Small intestine (tissue), 7 donors: Measurements from ENCODE around the gene ATG9B. TPM values are rescaled to one million over a fixed set of nuclear protein-coding genes. Genes with fewer than 3 reads are reported as not detected.

Source experiments
- DNase-seq, 2 donors: peaks; one replicate each; pipeline versions ENCODE4 v3.0.0 to v3.0.0-alpha.2; 2013
- FAIRE-seq: peaks from 2 replicates; lab custom pipeline; 2012; peaks lifted over from hg19 to GRCh38; lab: Jason Lieb, UNC
- H3K27ac ChIP-seq, 3 donors: one replicate each; pipeline ENCODE4 v1.5.1; 2013; ENCODE audit warnings: low read length in 2 of 3, mild to moderate bottlenecking in 2 of 3, control low read depth in 1 of 3, inconsistent platforms in 1 of 3, low read depth in 1 of 3, moderate library complexity in 1 of 3
- H3K27me3 ChIP-seq, 3 donors: one replicate each; pipeline ENCODE4 v1.6.1; 2013; ENCODE audit warnings: low read length in 3 of 3, inconsistent platforms in 1 of 3; ENCODE audit not compliant: control insufficient read depth in 3 of 3, insufficient read depth in 3 of 3
- H3K36me3 ChIP-seq, 3 donors: one replicate each; pipeline ENCODE4 v1.6.1; 2013; ENCODE audit warnings: low read length in 3 of 3, inconsistent platforms in 1 of 3, low read depth in 1 of 3, mild to moderate bottlenecking in 1 of 3, moderate library complexity in 1 of 3; ENCODE audit not compliant: control insufficient read depth in 3 of 3, insufficient read depth in 2 of 3
- H3K4me1 ChIP-seq, 3 donors: one replicate each; pipeline ENCODE4 v1.6.1; 2013; ENCODE audit warnings: low read length in 2 of 3, inconsistent platforms in 1 of 3, low read depth in 1 of 3, mild to moderate bottlenecking in 1 of 3, moderate library complexity in 1 of 3; ENCODE audit not compliant: control insufficient read depth in 3 of 3, insufficient read depth in 2 of 3
- H3K4me3 ChIP-seq, 3 donors: one replicate each; pipeline ENCODE4 v1.5.1; 2013; ENCODE audit warnings: low read length in 3 of 3, control low read depth in 1 of 3, inconsistent platforms in 1 of 3, low read depth in 1 of 3, mild to moderate bottlenecking in 1 of 3, moderate library complexity in 1 of 3
- H3K9me3 ChIP-seq, 2 donors: one replicate each; pipeline ENCODE4 v1.6.1; 2013; ENCODE audit warnings: low read depth in 1 of 2, low read length in 1 of 2; ENCODE audit not compliant: control insufficient read depth in 2 of 2, insufficient read depth in 1 of 2
- WGBS, 3 donors: extraction: QIAGEN DNeasy Blood & Tissue Kit; methylation state at CpG; one replicate each; pipeline ENCODE4 v1.1.7; 2013; 5-methylcytosine and 5-hydroxymethylcytosine counted together
- polyA plus RNA-seq, 4 donors: library from polyadenylated mRNA; stranded (reverse) in 3 of 4; unstranded in 1 of 4; fragments of 200-250 nt in 3 of 4; fragments of 120-200 nt in 1 of 4; gene quantifications; one replicate each; pipeline versions ENCODE4 v1.2.1 to v1.2.3, GENCODE V29; 2013
- donor health status: healthy with polysubstance abuse.
- donor health status: control.
- donor health status: control.
- donor health status: Bipolar disorder and iron deficiency.
- donor health status: healthy.

The ATG9B gene
- polyA plus RNA-seq, 4 donors, result 0.22 to 1.6 (median 0.77) TPM

GRCh38 chr7:150972023-150972468, 52.2 kb downstream of the ATG9B start:
- no peak overlapping the region for H3K4me3 ChIP-seq
- peaks cover 0 to 16% (median 3%) of the 10 kb centered on the region in 3 donors for H3K27me3 ChIP-seq
- 46 to 50% (median 47%) methylated on average over 12 of the region's 12 CpGs for WGBS, 3 donors
- peaks cover 0 to 60% (median 4%) of the 10 kb centered on the region in 3 donors for H3K4me1 ChIP-seq
- peaks cover 0 to 4% (median 0%) of the 10 kb centered on the region in 3 donors for H3K36me3 ChIP-seq
- H3K27ac ChIP-seq, result peak overlapping the region in 2 of 3 donors; percentile 48 to 76
- peak in 1 of 2 donors; percentile 72 for DNase-seq
- FAIRE-seq, result no peak
- no peaks in the 10 kb centered on the region for H3K9me3 ChIP-seq

GRCh38 chr7:150971242-150972022, 52.9 kb downstream of the ATG9B start:
- FAIRE-seq, result no peak
- H3K4me3 ChIP-seq, result no peak overlapping the region
- H3K4me1 ChIP-seq, result peaks cover 0 to 55% (median 4%) of the 10 kb centered on the region in 3 donors
- DNase-seq, result peak; percentile 24 to 46
- peaks cover 0 to 4% (median 0%) of the 10 kb centered on the region in 3 donors for H3K36me3 ChIP-seq
- H3K9me3 ChIP-seq, result no peaks in the 10 kb centered on the region
- WGBS, 3 donors, result 25 to 50% (median 29%) methylated on average over 14 to 16 of the region's 16 CpGs
- H3K27ac ChIP-seq, result peak overlapping the region in 2 of 3 donors; percentile 48 to 76
- H3K27me3 ChIP-seq, result peaks cover 0 to 10% (median 2%) of the 10 kb centered on the region in 3 donors

- H3K36me3 ChIP-seq, result peaks cover 0 to 4% (median 0%) of the 10 kb centered on the region in 3 donors
- H3K4me3 ChIP-seq, result no peak overlapping the region
- WGBS, 3 donors, result 76 to 84% (median 76%) methylated on average over 11 of the region's 11 CpGs
- FAIRE-seq, result no peak
- no peak for DNase-seq
- no peak overlapping the region for H3K27ac ChIP-seq
- no peaks in the 10 kb centered on the region for H3K9me3 ChIP-seq
- H3K27me3 ChIP-seq, result peaks cover 0 to 6% (median 0%) of the 10 kb centered on the region in 3 donors
- H3K4me1 ChIP-seq, result peaks cover 0 to 45% (median 2%) of the 10 kb centered on the region in 3 donors
Observed at GRCh38 chr7:150970424-150970823, 53.9 kb downstream of the ATG9B start.

- FAIRE-seq, result no peak
Observed at GRCh38 chr7:150969475-150969874, 54.8 kb downstream of the ATG9B start.

GRCh38 chr7:150968734-150969372, 55.4 kb downstream of the ATG9B start:
- no peak for DNase-seq
- peaks cover 0 to 5% (median 0%) of the 10 kb centered on the region in 3 donors for H3K27me3 ChIP-seq

More at GRCh38 chr7:150969475-150969874, 54.8 kb downstream of the ATG9B start:
- 82 to 87% (median 83%) methylated on average over 7 of the region's 7 CpGs for WGBS, 3 donors
- peaks cover 0 to 3% (median 0%) of the 10 kb centered on the region in 3 donors for H3K27me3 ChIP-seq
- peaks cover 0 to 6% (median 0%) of the 10 kb centered on the region in 3 donors for H3K36me3 ChIP-seq
- no peak overlapping the region for H3K27ac ChIP-seq
- no peaks in the 10 kb centered on the region for H3K9me3 ChIP-seq
- peaks cover 0 to 38% (median 0%) of the 10 kb centered on the region in 3 donors for H3K4me1 ChIP-seq
- DNase-seq, result no peak
- H3K4me3 ChIP-seq, result no peak overlapping the region

GRCh38 chr7:150968056-150968733, 56.1 kb downstream of the ATG9B start:
- no peak overlapping the region for H3K27ac ChIP-seq
- H3K36me3 ChIP-seq, result peaks cover 0 to 2% (median 0%) of the 10 kb centered on the region in 3 donors
- FAIRE-seq, result no peak
- no peaks in the 10 kb centered on the region for H3K9me3 ChIP-seq
- no peak for DNase-seq
- peaks cover 0 to 27% (median 0%) of the 10 kb centered on the region in 3 donors for H3K4me1 ChIP-seq
- H3K4me3 ChIP-seq, result no peak overlapping the region
- WGBS, 3 donors, result 83 to 89% (median 86%) methylated on average over 15 of the region's 15 CpGs
- peaks cover 0 to 2% (median 0%) of the 10 kb centered on the region in 3 donors for H3K27me3 ChIP-seq

More at GRCh38 chr7:150968734-150969372, 55.4 kb downstream of the ATG9B start:
- Histone ChIP-seq H3K4me3 (no peak overlapping the region), H3K27ac (no peak overlapping the region), H3K4me1 (peaks cover 0 to 34% (median 0%) of the 10 kb centered on the region in 3 donors), H3K36me3 (peaks cover 0 to 6% (median 0%) of the 10 kb centered on the region in 3 donors), H3K9me3 (no peaks in the 10 kb centered on the region)
- WGBS, 3 donors, result 53 to 63% (median 57%) methylated on average over 16 of the region's 16 CpGs
- FAIRE-seq, result no peak

GRCh38 chr7:150967349-150967748, 56.9 kb downstream of the ATG9B start:
- Histone ChIP-seq H3K4me3 (no peak overlapping the region), H3K4me1 (peaks cover 0 to 25% (median 0%) of the 10 kb centered on the region in 3 donors), H3K27ac (no peak overlapping the region), H3K27me3 (peaks cover 0 to 2% (median 0%) of the 10 kb centered on the region in 3 donors), H3K36me3 (peaks cover 0 to 2% (median 0%) of the 10 kb centered on the region in 3 donors), H3K9me3 (no peaks in the 10 kb centered on the region)
- no peak for DNase-seq
- 68 to 85% (median 85%) methylated on average over 6 of the region's 6 CpGs for WGBS, 3 donors
- no peak for FAIRE-seq
